Renal cortical epithelial cell (primary cell): Measurements from ENCODE around the gene TMEM72. TPM values are rescaled to one million over a fixed set of nuclear protein-coding genes. Genes with fewer than 3 reads are reported as not detected.
A peak's percentile ranks its signal among the peaks of the same experiment; 100 is the strongest.

ENCODE experiments used
- DNase-seq: peaks from one replicate; pipeline ENCODE4 v3.0.0-alpha.2; 2011; ENCODE audit warnings: low read depth
- total RNA-seq: library from RNA; depleted of rRNA; stranded (reverse); fragments of >200 nt; gene quantifications from 2 replicates; pipeline ENCODE4 v1.2.3, GENCODE V29; 2014

TMEM72 gene
- total RNA-seq, 1 donor from 2014 or later, result 0.15 TPM

- DNase-seq, result no peak
Observed at GRCh38 chr10:44955413-44956070, 44.4 kb downstream of the TMEM72 start.

DNA sequence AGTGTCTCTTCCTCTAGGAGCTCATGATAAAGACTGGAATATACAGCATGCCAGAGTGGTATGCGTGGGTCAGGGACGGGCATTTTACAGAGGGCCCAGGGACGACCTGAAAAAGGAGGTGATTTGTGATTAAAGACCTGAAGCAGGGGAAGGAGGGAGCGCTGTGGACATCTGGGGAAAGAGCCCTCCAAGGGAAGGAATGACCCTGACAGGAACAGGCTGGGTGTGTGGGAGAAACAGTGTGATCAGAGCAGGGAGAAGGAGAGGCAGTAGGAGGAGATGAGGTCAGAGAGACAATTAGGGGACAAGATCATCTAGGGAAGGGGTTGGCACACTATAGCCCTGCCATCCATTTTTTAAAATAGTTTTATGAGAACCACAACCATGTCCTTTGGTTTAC lies 45.1 kb downstream of the TMEM72 start:
- no peak for DNase-seq

DNA sequence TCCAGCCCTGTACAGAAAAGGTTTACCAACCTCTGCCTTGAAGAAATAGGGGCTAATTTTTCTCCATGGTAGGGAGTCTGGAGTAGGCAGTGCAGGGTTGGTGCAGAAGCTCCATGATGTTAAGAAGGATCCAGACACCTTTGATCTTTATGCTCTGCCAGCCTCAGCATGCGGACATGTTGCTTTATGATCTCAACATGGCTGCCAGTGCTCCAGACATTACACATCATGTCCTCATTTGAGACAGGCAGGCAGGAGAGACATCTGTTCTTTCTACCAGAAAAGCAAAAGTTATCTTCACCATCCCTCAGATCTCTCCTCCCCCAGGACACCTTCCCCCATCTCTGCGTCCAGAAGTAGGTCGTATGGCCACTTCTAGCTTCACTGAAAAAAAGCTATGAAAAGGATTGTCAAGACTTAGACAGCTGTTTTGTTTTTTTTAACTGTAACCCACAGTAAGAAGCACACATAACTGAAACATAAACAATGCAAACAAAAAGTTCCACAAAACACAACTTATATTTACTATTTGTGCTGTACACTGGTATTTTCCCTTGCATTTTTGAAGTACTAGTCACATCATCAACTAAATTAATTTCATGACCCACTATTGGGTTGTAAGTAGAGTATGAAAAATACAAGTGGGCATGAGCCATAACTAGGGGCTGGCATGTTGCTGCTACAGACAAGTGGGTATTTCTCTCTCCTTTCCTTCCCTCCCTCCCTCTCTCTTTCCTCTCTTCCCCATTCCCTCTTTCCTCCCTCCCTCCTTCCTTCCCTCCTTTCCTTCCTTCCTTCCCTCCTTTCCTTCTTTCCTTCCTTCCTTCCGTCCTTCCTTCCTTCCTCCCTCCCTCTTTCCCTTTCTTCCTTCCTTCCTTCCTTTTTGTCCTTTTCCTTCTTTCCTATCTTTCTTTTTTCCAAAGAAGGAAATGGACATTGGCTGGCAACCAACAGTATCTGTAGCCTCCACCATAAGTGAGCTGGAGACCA lies 45.9 kb downstream of the TMEM72 start:
- no peak for DNase-seq

DNA sequence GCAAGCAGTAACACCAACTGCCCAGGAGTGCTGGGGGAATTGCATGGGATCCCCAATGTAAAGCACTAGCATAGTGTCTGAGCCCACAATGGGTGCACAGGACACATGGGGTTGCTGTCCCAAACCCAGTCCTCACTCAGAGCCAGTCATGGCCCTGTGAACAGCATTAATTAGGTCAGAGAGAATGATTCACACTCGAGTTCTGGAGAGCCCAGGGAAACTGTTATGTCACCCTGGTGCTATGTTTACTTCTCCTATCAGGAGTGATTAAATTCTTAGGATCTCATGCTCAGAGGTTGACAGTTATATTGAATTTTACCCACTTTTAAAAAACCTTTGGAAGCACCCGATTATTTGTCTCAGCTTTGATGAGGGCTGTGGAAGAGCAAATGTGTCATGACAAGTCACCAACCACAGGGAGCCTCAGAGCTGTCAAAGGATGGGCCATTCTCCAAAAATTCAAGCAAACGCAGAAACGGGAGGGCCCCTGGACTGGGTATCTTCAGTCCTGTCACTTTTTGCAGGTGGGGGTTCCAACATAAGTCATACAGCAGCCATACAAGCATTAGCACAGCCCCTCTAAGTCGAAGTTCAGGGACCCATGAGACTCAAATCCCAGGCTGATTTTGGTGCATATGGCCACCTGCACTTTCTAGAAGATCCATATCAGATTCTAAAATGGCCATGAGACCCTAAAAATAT lies 47.2 kb downstream of the TMEM72 start:
- DNase-seq, result peak; percentile 85

DNA sequence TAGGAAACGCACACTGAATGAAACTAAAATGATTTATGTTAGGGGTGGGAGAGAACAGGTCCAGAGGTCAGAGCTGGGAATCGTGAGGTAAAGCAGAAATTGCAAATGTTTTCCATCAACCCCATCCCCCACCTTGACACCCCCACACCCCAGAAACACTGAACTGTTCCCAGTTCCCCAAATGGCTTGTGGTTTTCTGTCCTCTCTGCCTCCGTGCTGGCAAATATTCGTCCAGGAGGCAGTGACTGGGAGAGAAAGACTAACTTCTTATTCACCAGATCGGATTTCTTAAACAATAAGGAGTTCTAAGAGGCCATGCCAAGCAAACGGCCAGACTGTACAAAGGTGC lies 47.7 kb downstream of the TMEM72 start:
- DNase-seq, result no peak

DNA sequence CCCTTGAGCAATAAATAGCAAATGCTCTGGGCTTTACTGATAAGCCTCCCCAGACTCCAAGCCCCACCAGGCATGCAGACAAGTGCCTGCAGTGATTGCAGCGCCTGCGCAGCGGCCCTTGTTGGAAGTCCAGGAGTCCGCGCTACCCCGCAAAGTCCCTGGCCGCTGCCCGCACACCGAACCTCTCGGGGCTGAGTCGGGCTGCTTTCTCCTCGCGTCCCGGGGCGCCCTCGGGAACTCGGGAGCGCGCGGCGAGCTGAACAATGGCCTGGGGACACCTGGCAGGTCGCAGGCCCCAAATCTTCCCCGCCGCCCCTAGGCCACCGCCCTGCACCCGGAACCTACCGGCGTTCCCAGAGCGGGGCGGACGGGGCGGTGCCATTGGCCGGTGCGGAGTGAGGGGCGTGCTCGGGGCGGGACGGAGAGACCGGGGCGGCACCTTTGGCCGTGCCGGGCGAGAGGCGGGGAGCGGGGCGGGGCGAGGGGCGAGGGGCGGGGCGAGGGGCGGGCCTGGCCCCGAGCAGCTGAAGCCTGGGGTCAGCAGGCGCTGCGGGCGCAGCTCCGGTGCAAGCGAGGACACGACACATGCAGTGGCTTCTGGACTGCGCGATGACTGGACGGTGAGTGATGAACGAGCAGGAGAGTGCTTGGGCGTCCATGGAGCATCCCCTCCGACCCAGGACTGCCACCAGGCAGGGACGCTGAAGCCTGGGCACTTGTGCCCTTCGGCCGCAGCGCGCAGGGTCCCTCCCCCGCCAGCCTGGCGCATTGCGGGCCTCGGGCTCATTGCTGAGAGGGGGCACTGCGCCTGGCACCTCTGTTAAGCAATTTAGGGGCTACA lies 48.3 kb downstream of the TMEM72 start, which contains the start of gene RASSF4:
Gene RASSF4 (plus strand): TSS at position 556 of the 841 bp plus-strand sequence. CDS start 10,401 bp downstream, outside the sequence.
- DNase-seq, result no peak

DNA sequence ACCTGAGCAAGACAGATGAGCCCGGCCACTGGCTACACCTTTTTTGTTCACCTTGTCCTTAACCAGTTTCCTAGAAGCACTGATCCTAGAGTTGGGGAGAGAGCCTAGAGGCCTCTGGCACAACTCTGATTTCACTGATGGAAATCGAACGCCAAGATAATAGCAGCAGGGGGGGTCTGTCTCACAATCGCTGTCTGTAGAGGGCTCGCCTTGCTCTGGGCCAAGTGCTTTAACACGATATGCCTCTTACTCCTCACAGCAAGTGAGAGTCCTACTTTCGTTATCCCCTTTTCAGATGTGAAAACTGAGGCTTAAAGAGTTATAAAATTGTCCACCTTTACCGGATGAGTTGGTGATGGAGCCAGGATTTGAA lies 48.9 kb downstream of the TMEM72 start:
- DNase-seq, result no peak

GRCh38 chr10:44960482-44961229 lies 49.5 kb downstream of the TMEM72 start:
- no peak for DNase-seq

DNA sequence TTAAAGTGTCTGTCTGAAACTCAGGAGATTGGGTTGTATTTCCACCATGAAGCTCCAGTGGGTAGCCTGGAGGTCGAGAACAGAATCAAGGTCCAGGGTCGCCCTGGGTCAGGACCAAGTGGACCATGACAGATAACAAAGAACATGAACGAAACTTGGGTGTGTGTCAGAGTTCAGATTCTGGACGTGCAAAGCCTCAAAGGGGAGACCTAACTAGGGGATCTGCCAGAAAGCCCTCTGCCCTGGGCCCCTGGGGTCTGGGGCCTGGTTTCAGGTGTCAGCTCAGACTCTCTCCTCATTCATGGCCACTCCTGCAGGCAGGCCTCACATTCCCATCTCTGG lies 50.1 kb downstream of the TMEM72 start:
- DNase-seq, result no peak

DNA sequence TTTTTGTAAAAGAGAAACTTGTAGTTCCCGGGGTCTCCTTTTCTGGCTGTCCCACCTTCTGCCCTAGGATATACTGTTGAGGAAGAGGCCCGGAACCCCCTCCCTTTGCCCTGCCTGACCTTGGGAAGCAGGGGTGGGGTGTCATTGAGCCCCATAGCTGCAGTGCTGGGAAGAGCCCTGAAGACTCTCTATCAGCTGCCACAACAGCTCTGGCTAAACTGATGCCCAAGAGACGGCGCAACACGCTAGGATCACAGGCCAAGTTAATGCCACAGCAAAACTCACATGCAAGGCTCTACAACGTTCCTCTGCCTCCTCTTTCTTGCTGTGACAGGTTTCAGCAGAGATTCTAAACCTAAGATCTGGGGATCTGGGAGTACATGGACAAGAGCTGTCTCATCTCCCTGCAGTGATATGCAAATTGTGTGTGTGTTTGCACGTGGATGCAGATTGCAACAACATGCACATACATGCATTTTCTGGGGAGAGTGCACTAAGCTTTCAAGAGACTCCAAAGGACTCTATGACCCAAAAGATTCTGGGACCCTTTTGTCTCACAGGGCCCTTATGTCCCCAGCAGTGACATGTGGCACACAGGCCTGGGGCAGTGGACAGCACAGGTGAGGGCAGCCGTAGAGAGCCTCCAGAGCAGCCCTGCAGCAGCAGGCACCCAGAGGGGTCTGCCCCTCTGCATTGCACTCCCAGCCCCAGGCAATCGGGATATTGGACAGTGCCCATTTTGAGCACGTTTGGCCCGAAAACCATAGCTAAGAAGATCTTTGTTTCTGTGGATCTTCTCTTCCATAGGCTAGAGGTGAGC lies 51.0 kb downstream of the TMEM72 start:
- DNase-seq, result no peak

- no peak for DNase-seq
Observed at GRCh38 chr10:44962870-44963738, 52.0 kb downstream of the TMEM72 start.

- DNase-seq, result no peak
Observed at GRCh38 chr10:44963772-44964633, 52.9 kb downstream of the TMEM72 start.

- no peak for DNase-seq
Observed at GRCh38 chr10:44965104-44965503, 54.0 kb downstream of the TMEM72 start.

DNA sequence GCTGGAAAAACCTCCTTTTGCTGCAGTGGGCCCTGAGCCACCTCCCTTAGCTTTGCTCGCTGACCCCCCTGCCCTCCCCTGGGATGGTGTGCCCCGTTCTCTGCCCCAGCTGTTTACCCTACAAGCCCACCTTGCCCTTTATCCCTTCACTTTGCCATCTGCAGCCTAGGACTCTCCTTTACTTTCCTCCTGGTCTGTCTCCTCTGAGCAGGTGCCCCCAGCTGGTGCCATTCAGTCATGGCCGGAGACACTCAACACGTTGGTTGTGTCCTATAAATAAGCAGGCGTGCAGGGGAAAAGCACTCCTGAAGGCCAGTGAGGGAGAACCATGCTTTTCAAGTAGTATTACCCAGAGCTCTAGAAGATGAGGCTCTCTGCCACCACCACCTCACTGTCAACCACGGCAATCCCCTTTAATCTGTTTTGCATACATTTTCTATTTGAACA lies 54.5 kb downstream of the TMEM72 start:
- DNase-seq, result no peak

DNA sequence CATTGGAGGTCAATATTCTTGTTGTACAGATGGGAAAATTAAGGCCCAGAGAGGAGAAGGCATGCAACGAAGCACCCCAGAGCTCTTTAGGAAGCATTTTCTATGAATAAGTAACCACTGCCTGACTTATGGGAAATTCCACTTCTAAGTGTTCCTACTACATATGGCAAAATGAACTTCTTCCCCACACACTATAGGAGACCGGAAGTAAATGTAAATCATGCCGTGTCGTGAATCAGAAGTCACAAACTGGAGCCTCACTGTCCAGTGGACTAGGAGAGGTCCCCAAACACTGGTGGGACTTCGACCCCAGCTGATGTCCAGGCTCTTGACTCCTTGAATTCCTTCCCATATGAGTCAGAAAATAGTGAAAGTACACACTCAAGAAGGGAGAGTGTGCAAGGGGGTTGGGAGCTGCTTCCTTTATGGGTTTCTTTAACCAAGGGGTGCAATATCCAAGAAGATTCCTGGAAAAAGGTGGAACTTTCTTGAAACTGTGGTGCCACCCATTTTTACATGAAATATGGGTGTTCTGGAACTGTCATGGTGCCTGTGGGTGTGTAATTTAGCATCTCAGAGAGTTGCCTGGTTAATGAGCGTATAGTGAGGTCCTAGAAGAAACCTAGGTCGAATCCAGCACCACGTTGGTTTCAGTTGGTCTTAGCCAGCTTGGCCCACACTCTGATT lies 55.1 kb downstream of the TMEM72 start:
- peak; percentile 63 for DNase-seq

- no peak for DNase-seq
Observed at GRCh38 chr10:44966816-44967509, 55.8 kb downstream of the TMEM72 start.

DNA sequence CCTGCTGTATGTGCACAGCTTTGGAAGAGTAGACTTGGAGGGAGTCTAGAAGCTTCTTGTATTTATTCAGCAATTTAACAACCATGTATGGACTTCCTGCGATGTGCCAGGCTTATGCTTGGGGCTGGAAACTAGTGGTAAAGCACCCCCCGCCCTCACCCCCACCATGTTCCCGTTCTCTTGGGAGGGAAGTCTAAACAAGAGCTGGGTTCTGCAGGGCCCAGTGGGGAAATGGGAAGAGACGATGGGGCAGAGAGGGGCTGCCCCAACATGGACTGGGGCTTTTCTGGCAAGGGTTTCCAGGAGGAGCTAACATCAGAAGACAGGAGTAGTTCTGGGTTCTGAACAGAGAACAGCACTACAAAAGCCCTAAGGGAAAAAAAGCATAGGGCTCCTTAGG lies 56.5 kb downstream of the TMEM72 start:
- no peak for DNase-seq
